ENCODE data around the gene KLC1. TPM values are rescaled to one million over a fixed set of nuclear protein-coding genes. Genes with fewer than 3 reads are reported as not detected.
"Not testable (repeated sequence)": the region's sequence is repeated elsewhere in the genome, so short reads cannot be mapped to it uniquely, and the experiment has no call there.

KLC1 gene
- total RNA-seq, 1 donor from 2014 or later = 155 TPM

DNA sequence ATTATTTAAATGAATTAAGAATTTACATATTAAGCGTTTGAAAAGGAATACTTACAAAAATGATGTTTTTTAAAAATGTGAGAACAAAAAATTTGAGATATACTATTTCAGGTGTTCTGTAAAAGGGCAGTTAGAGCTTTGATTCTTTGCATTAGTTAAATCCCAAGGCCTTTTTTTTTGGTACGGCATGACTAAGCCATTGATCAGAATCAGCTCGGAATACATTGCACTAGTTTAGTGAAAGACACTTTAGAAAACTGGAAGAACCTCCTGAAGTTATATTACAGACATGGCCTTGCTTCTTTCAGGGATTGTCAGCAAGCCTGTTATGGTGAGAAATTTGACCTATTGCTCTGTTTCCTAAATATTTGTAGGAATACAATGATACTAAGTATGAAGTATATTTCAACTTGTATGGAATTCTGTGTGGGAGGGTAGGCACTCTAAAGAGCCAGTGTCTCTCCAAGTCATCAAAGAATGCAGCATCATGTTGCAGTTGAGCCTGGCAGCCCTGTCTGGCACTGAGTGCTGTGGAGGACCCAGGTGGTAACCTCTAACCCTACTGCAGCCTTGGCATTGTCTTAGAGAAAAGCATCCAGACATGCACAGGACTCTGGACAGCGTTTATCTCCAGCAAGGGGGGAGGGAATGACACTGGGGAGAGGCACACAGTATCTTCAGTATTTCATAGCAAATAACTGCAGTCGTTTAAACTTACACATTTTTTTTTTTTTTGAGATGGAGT, 1.5 kb downstream of the KLC1 start:
- H3K4me3 Mint-ChIP-seq = peak overlapping the region; percentile 91
- peaks cover 31% of the 10 kb centered on the region for H3K4me1 Mint-ChIP-seq
- intact Hi-C loops (cut with micrococcal nuclease) = no loop called here

DNA sequence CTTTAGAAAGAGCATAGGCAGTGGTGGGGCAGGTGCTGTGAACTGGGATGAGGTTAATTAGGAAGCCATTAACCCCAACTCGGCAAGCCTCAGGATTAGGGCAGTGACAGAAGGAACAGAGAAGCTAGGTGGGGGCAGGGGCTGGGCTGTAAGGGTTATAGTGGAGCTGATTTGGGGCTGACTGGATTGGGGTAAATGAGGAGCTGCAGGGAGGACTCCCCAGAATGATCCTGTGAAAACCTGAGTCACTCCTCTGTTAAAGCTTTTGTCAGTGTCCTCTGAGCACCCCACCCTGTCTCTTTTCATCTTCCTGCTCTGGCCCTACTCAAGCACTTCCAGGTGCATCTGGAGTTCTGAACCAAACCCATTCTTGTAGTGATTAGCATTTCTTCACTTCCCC, 4.4 kb downstream of the KLC1 start:
- peaks cover 23% of the 10 kb centered on the region for H3K36me3 Mint-ChIP-seq (ENCODE audit: low read depth)
- H3K27me3 Mint-ChIP-seq = no peaks in the 10 kb centered on the region
- no peak overlapping the region for H3K27ac Mint-ChIP-seq
- no peak for DNase-seq
- intact Hi-C loops (cut with micrococcal nuclease) = no loop called here
- peaks cover 38% of the 10 kb centered on the region for H3K4me1 Mint-ChIP-seq
- H3K4me3 Mint-ChIP-seq = no peak overlapping the region
- H3K9me3 Mint-ChIP-seq = no peaks in the 10 kb centered on the region

More for the DNA sequence above, 1.5 kb downstream of the KLC1 start:
- H3K27ac Mint-ChIP-seq = peak overlapping the region; percentile 51
- no peak for DNase-seq
- H3K36me3 Mint-ChIP-seq (ENCODE audit: low read depth) = peaks cover 15% of the 10 kb centered on the region
- H3K27me3 Mint-ChIP-seq = no peaks in the 10 kb centered on the region
- no peaks in the 10 kb centered on the region for H3K9me3 Mint-ChIP-seq

DNA sequence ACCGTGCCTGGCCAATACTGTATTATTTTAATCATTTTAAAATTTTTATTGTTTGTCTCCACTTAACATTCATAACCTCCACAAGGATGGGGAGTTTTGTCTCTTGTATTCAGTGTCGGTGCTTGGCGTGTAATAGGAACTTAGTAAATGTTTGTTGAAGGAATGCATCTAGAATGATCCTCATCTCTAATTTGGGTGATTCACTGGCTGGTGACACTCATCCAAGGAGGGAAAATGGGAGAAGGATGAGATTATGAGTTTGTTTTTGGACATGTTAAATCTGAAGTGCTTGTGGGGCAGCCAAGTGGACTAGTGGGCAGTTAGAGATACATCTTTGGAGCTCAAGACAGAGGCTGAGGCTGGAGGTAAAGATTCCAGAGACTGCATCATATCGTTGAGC, 5.1 kb downstream of the KLC1 start:
- intact Hi-C loops (cut with micrococcal nuclease) = no loop called here
- DNase-seq = no peak
- H3K4me3 Mint-ChIP-seq = no peak overlapping the region
- peaks cover 42% of the 10 kb centered on the region for H3K4me1 Mint-ChIP-seq
- no peaks in the 10 kb centered on the region for H3K9me3 Mint-ChIP-seq
- H3K27me3 Mint-ChIP-seq = no peaks in the 10 kb centered on the region
- peak overlapping the region; percentile 46 for H3K27ac Mint-ChIP-seq
- H3K36me3 Mint-ChIP-seq (ENCODE audit: low read depth) = peaks cover 23% of the 10 kb centered on the region

DNA sequence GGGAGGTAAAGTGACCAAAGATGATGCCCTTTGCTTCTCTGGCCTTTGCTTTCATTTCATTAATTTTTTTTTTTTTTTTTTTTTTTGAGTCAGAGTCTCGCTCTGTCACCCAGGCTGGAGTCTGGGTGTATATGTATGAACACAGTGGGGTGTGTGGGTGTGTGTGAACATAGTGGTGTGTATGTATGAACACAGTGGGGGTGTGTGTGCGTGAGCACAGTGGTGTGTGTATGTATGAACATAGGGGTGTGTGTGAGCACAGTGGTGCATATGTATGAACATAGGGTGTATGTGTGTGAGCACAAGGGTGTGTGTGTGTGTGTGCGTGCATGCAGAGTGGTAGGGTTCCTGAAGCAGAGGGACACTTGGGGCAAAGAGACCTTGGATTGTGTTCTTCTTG, 9.6 kb downstream of the KLC1 start:
- Mint-ChIP-seq H3K4me3 (no peak overlapping the region), H3K9me3 (no peaks in the 10 kb centered on the region), H3K4me1 (peaks cover 29% of the 10 kb centered on the region), H3K27me3 (no peaks in the 10 kb centered on the region), H3K27ac (no peak overlapping the region), H3K36me3 (ENCODE audit: low read depth) (peaks cover 12% of the 10 kb centered on the region)
- DNase-seq = no peak
- intact Hi-C loops (cut with micrococcal nuclease) = no loop called here

DNA sequence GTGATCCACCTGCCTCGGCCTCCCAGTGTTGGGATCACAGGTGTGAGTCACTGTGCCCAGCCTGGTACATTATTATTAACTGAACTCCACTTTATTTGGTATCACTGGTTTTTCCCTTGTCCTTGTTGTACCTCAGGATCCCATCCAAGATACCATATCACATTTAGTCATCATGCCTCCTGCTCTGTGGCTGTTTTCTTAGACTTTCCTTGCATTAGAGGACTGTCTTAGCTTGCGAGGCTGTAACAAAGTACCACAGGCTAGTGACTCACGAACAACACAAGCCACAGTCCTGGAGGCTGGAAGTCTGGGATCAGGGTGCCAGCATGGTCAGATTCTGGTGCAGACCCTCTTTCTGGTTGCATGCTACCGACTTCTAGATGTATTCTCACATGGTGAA, 12.2 kb downstream of the KLC1 start:
- H3K27me3 Mint-ChIP-seq = no peaks in the 10 kb centered on the region
- no peak overlapping the region for H3K27ac Mint-ChIP-seq
- no peak for DNase-seq
- H3K36me3 Mint-ChIP-seq (ENCODE audit: low read depth) = peaks cover 5% of the 10 kb centered on the region
- peaks cover 13% of the 10 kb centered on the region for H3K4me1 Mint-ChIP-seq
- no peaks in the 10 kb centered on the region for H3K9me3 Mint-ChIP-seq
- no peak overlapping the region for H3K4me3 Mint-ChIP-seq
- intact Hi-C loops (cut with micrococcal nuclease) = no loop called here

DNA sequence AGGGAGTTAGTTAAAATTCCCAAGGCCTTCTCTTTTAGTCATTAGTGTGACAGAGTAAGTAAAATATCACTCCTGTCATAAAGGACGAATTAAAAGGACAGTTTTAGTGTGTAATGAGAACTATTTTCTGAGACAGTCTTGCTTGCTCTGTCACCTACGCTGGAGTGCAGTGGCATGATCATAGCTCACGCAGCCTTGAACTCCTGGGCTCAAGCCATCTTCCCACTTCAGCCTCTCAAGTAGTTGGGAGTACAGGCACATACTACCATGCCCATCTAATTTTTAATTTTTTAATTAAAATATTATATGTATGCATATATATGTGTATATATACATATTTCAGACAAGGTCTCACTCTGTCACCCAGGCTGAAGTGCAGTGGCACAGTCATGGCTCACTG, 17.2 kb downstream of the KLC1 start:
- Mint-ChIP-seq H3K4me1 (peaks cover 2% of the 10 kb centered on the region), H3K27ac (no peak overlapping the region), H3K9me3 (no peaks in the 10 kb centered on the region), H3K36me3 (ENCODE audit: low read depth) (no peaks in the 10 kb centered on the region), H3K4me3 (no peak overlapping the region), H3K27me3 (no peaks in the 10 kb centered on the region)
- intact Hi-C loops (cut with micrococcal nuclease) = no loop called here
- DNase-seq = no peak

DNA sequence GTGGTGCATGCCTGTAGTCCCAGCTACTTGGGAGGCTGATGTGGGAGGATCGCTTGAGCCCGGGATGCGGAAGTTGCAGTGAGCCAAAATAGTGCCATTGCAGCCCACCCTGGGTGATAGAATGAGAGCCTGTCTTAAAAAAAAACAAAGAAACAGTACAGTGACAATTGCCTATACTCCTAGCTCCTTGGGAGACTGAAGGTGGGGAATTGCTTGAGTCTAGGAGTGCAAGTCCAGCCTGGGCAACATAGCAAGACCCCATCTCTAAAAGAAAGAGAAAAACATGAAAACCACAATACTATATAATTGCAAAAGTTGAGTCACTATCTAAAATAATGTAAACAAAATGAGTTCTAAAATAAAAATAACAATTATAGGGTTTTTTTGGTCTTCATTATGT, 20.0 kb downstream of the KLC1 start:
- H3K27ac Mint-ChIP-seq = no peak overlapping the region
- peaks cover 3% of the 10 kb centered on the region for H3K36me3 Mint-ChIP-seq (ENCODE audit: low read depth)
- intact Hi-C loops (cut with micrococcal nuclease) = no loop called here
- H3K9me3 Mint-ChIP-seq = no peaks in the 10 kb centered on the region
- no peaks in the 10 kb centered on the region for H3K27me3 Mint-ChIP-seq
- no peak overlapping the region for H3K4me3 Mint-ChIP-seq
- peaks cover 5% of the 10 kb centered on the region for H3K4me1 Mint-ChIP-seq
- no peak for DNase-seq

DNA sequence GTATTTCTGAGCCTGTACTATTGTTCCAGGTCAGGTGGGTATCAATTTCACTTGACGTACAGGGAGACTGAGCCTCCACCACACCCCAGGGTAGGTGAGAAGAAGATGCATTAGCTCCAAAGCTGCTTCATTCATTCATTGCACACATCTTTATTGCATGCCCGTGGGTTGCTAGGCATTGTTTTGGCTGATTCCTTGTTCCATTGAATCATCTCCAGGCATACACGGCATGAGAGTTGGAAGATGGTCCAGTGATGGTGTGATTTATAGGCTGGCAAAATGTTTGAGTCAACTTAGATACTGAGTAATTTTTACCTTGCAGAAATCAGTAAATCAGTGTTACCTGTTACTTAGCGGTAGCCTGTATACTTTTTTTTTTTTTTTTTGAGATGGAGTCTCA, 21.2 kb downstream of the KLC1 start:
- H3K27ac Mint-ChIP-seq = no peak overlapping the region
- H3K36me3 Mint-ChIP-seq (ENCODE audit: low read depth) = peaks cover 9% of the 10 kb centered on the region
- H3K27me3 Mint-ChIP-seq = no peaks in the 10 kb centered on the region
- H3K9me3 Mint-ChIP-seq = no peaks in the 10 kb centered on the region
- peaks cover 5% of the 10 kb centered on the region for H3K4me1 Mint-ChIP-seq
- intact Hi-C loops (cut with micrococcal nuclease) = no loop called here
- no peak overlapping the region for H3K4me3 Mint-ChIP-seq
- no peak for DNase-seq

DNA sequence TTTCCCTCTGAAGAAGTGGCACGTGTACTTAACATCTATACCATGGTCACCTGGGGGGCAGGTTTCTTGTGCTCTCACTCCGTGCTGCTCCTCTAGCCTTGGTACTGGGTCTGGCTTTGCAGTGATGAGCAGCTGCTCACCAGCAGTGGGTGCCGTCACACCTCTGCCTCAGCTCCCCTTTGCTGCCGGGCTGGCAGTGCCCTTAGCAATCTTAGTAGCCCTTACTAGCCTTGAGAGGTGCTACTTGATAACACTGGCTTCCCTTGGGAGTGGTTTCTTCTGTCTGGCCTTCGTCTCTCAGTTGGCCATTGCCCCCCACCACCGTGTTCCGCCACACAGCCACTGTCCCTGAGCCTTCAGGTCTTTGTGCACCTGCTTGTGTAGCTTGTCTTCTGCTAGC, 22.6 kb downstream of the KLC1 start:
- H3K27ac Mint-ChIP-seq = peak overlapping the region; percentile 8

DNA sequence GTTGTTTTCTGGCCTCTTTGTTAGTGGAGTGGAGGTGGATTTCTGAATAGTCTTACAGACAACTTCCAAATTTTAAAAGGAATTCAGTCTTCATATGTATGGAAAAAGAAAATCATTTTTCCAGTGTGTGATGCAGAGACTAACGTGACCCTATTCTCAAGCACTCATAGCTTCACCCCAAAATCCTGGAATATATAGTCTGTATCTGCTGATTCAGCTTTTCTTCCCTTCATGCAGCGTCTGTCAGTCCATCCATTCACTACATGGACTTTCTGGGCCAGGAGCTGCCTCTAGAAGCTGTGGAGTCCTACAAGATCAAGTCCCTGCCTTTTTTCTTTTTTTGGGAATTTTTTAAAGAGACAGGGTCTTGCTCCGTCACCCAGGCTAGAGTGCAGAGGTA, 23.8 kb downstream of the KLC1 start:
- DNase-seq = no peak
- no peaks in the 10 kb centered on the region for H3K9me3 Mint-ChIP-seq
- peaks cover 25% of the 10 kb centered on the region for H3K36me3 Mint-ChIP-seq (ENCODE audit: low read depth)
- H3K27ac Mint-ChIP-seq = no peak overlapping the region
- H3K4me1 Mint-ChIP-seq = peaks cover 5% of the 10 kb centered on the region
- H3K27me3 Mint-ChIP-seq = no peaks in the 10 kb centered on the region
- no peak overlapping the region for H3K4me3 Mint-ChIP-seq
- intact Hi-C loops (cut with micrococcal nuclease) = no loop called here

More for the DNA sequence above, 22.6 kb downstream of the KLC1 start:
- Mint-ChIP-seq H3K4me3 (no peak overlapping the region), H3K36me3 (ENCODE audit: low read depth) (peaks cover 17% of the 10 kb centered on the region), H3K9me3 (no peaks in the 10 kb centered on the region), H3K27me3 (no peaks in the 10 kb centered on the region), H3K4me1 (peaks cover 3% of the 10 kb centered on the region)
- no peak for DNase-seq
- intact Hi-C loops (cut with micrococcal nuclease) = no loop called here

DNA sequence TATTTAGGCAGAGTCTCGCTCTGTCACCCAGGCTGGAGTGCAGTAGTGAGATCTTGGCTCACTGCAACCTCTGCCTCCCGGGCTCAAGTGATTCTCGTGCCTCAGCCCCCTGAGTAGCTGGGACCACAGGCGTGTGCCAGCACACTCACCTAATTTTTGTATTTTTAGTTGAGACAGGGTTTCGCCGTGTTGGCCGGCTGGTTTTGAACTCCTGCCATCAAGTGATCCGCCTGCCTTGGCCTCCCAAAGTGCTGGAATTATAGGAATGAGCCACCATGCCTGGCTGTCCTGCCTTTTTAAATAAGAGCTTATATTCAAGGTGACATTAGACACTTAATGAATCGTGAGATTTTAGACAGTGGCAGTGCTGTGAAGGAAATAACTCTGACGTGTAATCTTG, 24.3 kb downstream of the KLC1 start:
- H3K4me1 Mint-ChIP-seq; DNase-seq; intact Hi-C loops (cut with micrococcal nuclease); H3K27me3 Mint-ChIP-seq; H3K27ac Mint-ChIP-seq; H3K4me3 Mint-ChIP-seq; H3K9me3 Mint-ChIP-seq: not testable (repeated sequence)
- H3K36me3 Mint-ChIP-seq (ENCODE audit: low read depth) = peaks cover 28% of the 10 kb centered on the region

DNA sequence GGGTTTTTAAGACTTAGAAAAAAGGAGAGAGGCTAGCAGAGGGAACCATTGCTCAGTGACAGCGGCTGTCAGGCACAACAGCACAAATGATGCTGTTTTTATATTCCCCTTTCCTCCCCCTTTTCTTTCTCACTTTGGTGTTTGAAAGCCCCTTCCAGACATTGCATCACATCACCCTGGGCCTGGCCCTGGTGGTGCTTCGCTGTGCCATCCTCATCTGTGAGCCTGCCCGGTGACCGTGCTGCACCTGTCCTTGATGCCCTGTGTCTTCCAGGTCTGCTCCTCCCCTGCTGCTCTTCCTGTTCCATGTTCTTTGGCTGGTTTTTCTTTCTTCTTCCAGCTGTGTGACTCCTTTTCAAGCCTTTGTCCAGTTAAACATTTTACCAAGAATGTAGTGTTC, 24.8 kb downstream of the KLC1 start:
- DNase-seq = no peak
- intact Hi-C loops (cut with micrococcal nuclease) = no loop called here
- no peak overlapping the region for H3K27ac Mint-ChIP-seq
- H3K27me3 Mint-ChIP-seq = no peaks in the 10 kb centered on the region
- H3K36me3 Mint-ChIP-seq (ENCODE audit: low read depth) = peaks cover 28% of the 10 kb centered on the region
- H3K4me3 Mint-ChIP-seq = no peak overlapping the region
- no peaks in the 10 kb centered on the region for H3K9me3 Mint-ChIP-seq
- H3K4me1 Mint-ChIP-seq = peaks cover 5% of the 10 kb centered on the region

DNA sequence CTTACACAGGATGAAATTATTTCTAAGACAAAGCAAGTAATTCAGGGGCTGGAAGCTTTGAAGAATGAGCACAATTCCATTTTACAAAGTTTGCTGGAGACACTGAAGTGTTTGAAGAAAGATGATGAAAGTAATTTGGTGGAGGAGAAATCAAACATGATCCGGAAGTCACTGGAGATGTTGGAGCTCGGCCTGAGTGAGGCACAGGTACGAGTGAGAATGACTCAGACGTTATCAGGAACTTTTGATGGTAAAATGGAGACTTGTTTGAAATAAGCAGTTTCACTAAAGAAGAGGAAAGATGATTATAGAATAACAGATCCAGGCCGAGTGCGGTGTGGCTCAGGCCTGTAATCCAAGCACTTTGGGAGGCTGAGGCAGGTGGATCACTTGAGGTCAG, 25.6 kb downstream of the KLC1 start:
- Mint-ChIP-seq H3K4me3 (no peak overlapping the region), H3K36me3 (ENCODE audit: low read depth) (peaks cover 33% of the 10 kb centered on the region), H3K9me3 (no peaks in the 10 kb centered on the region), H3K27ac (no peak overlapping the region), H3K27me3 (no peaks in the 10 kb centered on the region), H3K4me1 (peaks cover 5% of the 10 kb centered on the region)
- intact Hi-C loops (cut with micrococcal nuclease) = no loop called here
- no peak for DNase-seq

DNA sequence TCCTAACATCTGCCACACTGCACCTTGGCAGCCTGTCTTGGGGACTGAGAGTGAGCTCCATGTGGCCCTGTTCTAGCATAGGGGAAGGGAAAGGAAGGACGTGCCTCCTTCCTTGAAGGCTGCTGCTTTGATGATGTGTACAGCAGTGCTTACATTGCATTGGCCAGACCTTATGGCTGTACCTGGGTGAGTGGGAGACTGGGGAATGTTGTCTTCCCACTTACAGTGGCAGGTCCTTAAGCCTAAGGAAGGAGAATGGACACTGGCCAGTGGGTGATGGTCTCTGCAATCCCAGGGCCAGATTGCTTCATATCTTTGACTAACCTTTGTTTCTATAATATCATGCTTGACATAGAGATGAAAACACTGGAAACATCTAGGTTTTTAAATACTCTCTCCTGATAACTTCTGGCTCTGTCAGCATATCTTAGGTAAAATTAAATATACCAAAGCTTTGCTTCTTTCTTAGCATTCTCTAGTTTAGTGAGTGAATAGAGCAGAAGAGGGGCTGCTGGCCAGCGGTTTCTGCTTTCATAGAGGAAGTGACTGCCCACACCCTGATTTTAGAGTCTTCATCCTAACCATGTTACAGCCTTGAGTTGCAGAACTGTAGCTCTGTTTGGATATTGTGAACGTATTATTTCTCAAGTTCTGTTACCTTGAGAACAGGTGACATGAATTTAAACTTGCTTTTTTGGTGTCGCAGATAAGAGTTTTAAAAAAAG, 27.2 kb downstream of the KLC1 start:
- peak overlapping the region; percentile 52 for H3K27ac Mint-ChIP-seq
- intact Hi-C loops (cut with micrococcal nuclease) = no loop called here

More for the DNA sequence above, 27.2 kb downstream of the KLC1 start:
- Mint-ChIP-seq H3K27me3 (no peaks in the 10 kb centered on the region), H3K4me1 (peaks cover 5% of the 10 kb centered on the region), H3K4me3 (no peak overlapping the region), H3K36me3 (ENCODE audit: low read depth) (peaks cover 40% of the 10 kb centered on the region), H3K9me3 (no peaks in the 10 kb centered on the region)
- no peak for DNase-seq
